Gastroesophageal sphincter (tissue), 3 donors: Measurements from ENCODE around the gene CD200R1.

Experiments used
- CTCF ChIP-seq, 4 experiments: fragments of 200-600 bp in 2 of 4; fragments of 450-650 bp in 2 of 4; sonication (generic) in 1 of 4; IDR thresholded peaks; one replicate each; pipeline ENCODE4 v1.5.1; 2017 to 2019; ENCODE audit warnings: antibody characterized with exemption in 4 of 4, mild to moderate bottlenecking in 2 of 4, moderate library complexity in 2 of 4
- EP300 ChIP-seq: sonication (generic); formaldehyde crosslinking; IDR thresholded peaks from one replicate; pipeline ENCODE4 v1.6.1; 2017; ENCODE audit warnings: antibody characterized with exemption, mild to moderate bottlenecking

- TF ChIP-seq EP300 (no peak), CTCF (IDR thresholded peaks at IDR 0.05) (no peak)
Measured at GRCh38 chr3:112976001-112976400, 1.1 kb upstream of the CD200R1 start.
